Esophagus muscularis mucosa (tissue), 4 donors: Measurements from ENCODE around the gene IFT20. TPM values are rescaled to one million over a fixed set of nuclear protein-coding genes. Genes with fewer than 3 reads are reported as not detected.

Source experiments
- DNase-seq: peaks from one replicate; pipeline ENCODE4 v3.0.0-alpha.2; 2017; ENCODE audit errors: extremely low spot score
- H3K27ac ChIP-seq, 4 donors: fragments of 200-600 bp; sonication (generic); replicated peaks in 1 of 4; 1 replicate in 3 of 4; 2 replicates in 1 of 4; pipeline ENCODE4 v1.5.1; 2016 to 2019; ENCODE audit warnings: mild to moderate bottlenecking in 1 of 4
- H3K27me3 ChIP-seq, 4 donors: fragments of 200-600 bp; sonication (generic); one replicate each; pipeline versions ENCODE4 v1.5.1 to v1.6.0; 2016 to 2019
- H3K36me3 ChIP-seq, 4 donors: fragments of 200-600 bp; sonication (generic); one replicate each; pipeline ENCODE4 v1.5.1; 2016 to 2019
- H3K4me1 ChIP-seq, 4 donors: fragments of 200-600 bp; sonication (generic); one replicate each; pipeline ENCODE4 v1.5.1; 2016 to 2019
- H3K4me3 ChIP-seq, 4 donors: fragments of 200-600 bp; sonication (generic); 1 replicate in 2 of 4; 2 replicates in 2 of 4; pipeline ENCODE4 v1.5.1; 2016 to 2019; ENCODE audit warnings: mild to moderate bottlenecking in 4 of 4, moderate library complexity in 1 of 4
- H3K9me3 ChIP-seq, 4 donors: fragments of 200-600 bp; sonication (generic); 1 replicate in 3 of 4; 2 replicates in 1 of 4; pipeline ENCODE4 v1.5.1; 2016 to 2019
- CTCF ChIP-seq, 3 experiments: fragments of 200-600 bp in 2 of 3; fragments of 450-650 bp in 1 of 3; sonication (generic) in 2 of 3; IDR thresholded peaks; one replicate each; pipeline ENCODE4 v1.5.1; 2017 to 2019; ENCODE audit warnings: antibody characterized with exemption in 3 of 3, mild to moderate bottlenecking in 2 of 3, moderate library complexity in 1 of 3
- EP300 ChIP-seq: sonication (generic); formaldehyde crosslinking; IDR thresholded peaks from one replicate; pipeline ENCODE4 v1.6.1; 2017; ENCODE audit warnings: antibody characterized with exemption
- POLR2A ChIP-seq: fragments of 450-650 bp; IDR thresholded peaks from one replicate; pipeline ENCODE4 v1.6.1; 2017; ENCODE audit warnings: antibody characterized with exemption, moderate library complexity, mild to moderate bottlenecking, low read depth
- POLR2AphosphoS5 ChIP-seq, 2 donors: sonication (generic); formaldehyde crosslinking; IDR thresholded peaks; one replicate each; pipeline ENCODE4 v1.6.1; 2017; ENCODE audit warnings: antibody characterized with exemption in 2 of 2
- WGBS: methylation state at CpG from one replicate; pipeline ENCODE4 v1.1.5; 2018; 5-methylcytosine and 5-hydroxymethylcytosine counted together
- intact Hi-C: fragments of 100-400 bp; cut with DNase I; formaldehyde crosslinking; loops from one replicate; pipeline ENCODE4 v1.15.1; 2023
- total RNA-seq, 4 donors: library from RNA; depleted of rRNA; stranded (reverse); fragments of >200 nt; gene quantifications; one replicate each; pipeline versions ENCODE4 v1.1.0 to v1.2.1, GENCODE V29; 2016

The IFT20 gene
- total RNA-seq, 4 donors from 2014 or later: 41.3 to 63.5 (median 47.0) TPM

GRCh38 chr17:28368306-28368831, 33.1 kb upstream of the IFT20 start:
- peaks cover 26 to 33% (median 28%) of the 10 kb centered on the region in 4 donors for H3K4me1 ChIP-seq
- WGBS: 81% methylated on average over 3 of the region's 5 CpGs
- intact Hi-C loops: no loop called here
- no peak overlapping the region for H3K27ac ChIP-seq
- H3K9me3 ChIP-seq: no peaks in the 10 kb centered on the region
- peaks cover 11 to 33% (median 27%) of the 10 kb centered on the region in 4 donors for H3K36me3 ChIP-seq
- TF ChIP-seq CTCF (IDR thresholded peaks at IDR 0.05) (no peak), POLR2A (no peak), EP300 (no peak), POLR2AphosphoS5 (IDR thresholded peaks at IDR 0.05) (no peak)
- no peaks in the 10 kb centered on the region for H3K27me3 ChIP-seq
- no peak for DNase-seq
- no peak overlapping the region for H3K4me3 ChIP-seq

GRCh38 chr17:28367641-28368305, 32.5 kb upstream of the IFT20 start:
- intact Hi-C loops: no loop called here
- peaks cover 20 to 27% (median 22%) of the 10 kb centered on the region in 4 donors for H3K4me1 ChIP-seq
- H3K4me3 ChIP-seq: no peak overlapping the region
- no peaks in the 10 kb centered on the region for H3K27me3 ChIP-seq
- 88% methylated on average over 21 of the region's 21 CpGs for WGBS
- DNase-seq: no peak
- no peaks in the 10 kb centered on the region for H3K9me3 ChIP-seq
- peaks cover 11 to 39% (median 33%) of the 10 kb centered on the region in 4 donors for H3K36me3 ChIP-seq
- no peak overlapping the region for H3K27ac ChIP-seq
- no peak for TF ChIP-seq POLR2A
- TF ChIP-seq POLR2AphosphoS5 (IDR thresholded peaks at IDR 0.05): no peak
- TF ChIP-seq EP300: no peak
- TF ChIP-seq CTCF (IDR thresholded peaks at IDR 0.05): no peak

GRCh38 chr17:28366605-28367004, 31.3 kb upstream of the IFT20 start:
- Histone ChIP-seq H3K9me3 (no peaks in the 10 kb centered on the region), H3K36me3 (peaks cover 20 to 51% (median 45%) of the 10 kb centered on the region in 4 donors), H3K4me3 (no peak overlapping the region), H3K27ac (no peak overlapping the region), H3K27me3 (no peaks in the 10 kb centered on the region), H3K4me1 (peaks cover 9 to 15% (median 12%) of the 10 kb centered on the region in 4 donors)
- TF ChIP-seq EP300 (no peak), CTCF (IDR thresholded peaks at IDR 0.05) (no peak), POLR2A (no peak), POLR2AphosphoS5 (IDR thresholded peaks at IDR 0.05) (no peak)
- intact Hi-C loops: no loop called here
- DNase-seq: no peak
- WGBS: 78% methylated on average over 1 of the region's 1 CpG

- TF ChIP-seq CTCF (IDR thresholded peaks at IDR 0.05) (no peak), POLR2A (no peak), POLR2AphosphoS5 (IDR thresholded peaks at IDR 0.05) (no peak), EP300 (no peak)
- Histone ChIP-seq H3K4me1 (peaks cover 0 to 7% (median 2%) of the 10 kb centered on the region in 4 donors), H3K27me3 (no peaks in the 10 kb centered on the region), H3K4me3 (no peak overlapping the region), H3K9me3 (no peaks in the 10 kb centered on the region), H3K27ac (no peak overlapping the region), H3K36me3 (peaks cover 31 to 62% (median 56%) of the 10 kb centered on the region in 4 donors)
- intact Hi-C loops: no loop called here
- no peak for DNase-seq
- 97% methylated on average over 3 of the region's 3 CpGs for WGBS
These were observed 30.2 kb upstream of the IFT20 start for GRCh38 chr17:28365487-28365886.
